SIG-M5 treated with dmso at 0.1 percent for 504 hours (cell line): ENCODE data around the gene ZNF860.
A peak's percentile ranks its signal among the peaks of the same experiment; 100 is the strongest.
"Not testable (repeated sequence)": the region's sequence is repeated elsewhere in the genome, so short reads cannot be mapped to it uniquely, and the experiment has no call there.

Experiments
- DNase-seq: peaks from one replicate; lab custom pipeline; 2025; ENCODE audit not compliant: unreplicated experiment; lab: John Stamatoyannopoulos, UW

The ZNF860 gene

DNA sequence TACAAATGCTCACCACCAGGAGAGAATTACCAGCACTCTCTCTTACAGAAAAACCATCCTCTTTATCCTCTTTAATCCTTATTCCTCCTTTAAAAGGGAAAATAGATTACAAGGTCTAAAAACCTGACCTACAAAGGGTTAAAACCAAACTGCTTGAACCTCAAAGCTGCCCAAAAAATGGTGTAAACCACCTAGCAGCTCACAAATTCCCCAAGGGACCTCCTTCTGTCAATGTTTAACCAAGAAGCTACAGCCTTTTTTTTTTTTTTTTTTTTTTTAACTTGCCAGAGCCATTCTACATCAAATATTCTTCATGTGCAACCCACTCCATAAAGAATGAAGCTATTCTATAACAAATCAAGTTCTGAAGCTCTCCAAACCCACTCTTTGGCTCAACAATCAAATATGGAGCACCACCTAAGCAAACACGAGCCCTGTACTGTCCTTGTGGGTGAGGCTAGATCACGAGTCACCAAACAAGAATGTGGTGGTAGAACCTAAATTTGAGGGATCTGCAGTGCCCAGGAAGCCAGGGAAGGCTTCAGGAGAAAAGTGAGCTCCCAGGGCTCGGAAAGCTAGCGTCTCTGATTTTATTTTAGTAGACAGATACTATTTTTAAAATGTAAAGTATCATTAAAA lies 20.6 kb upstream of the ZNF860 start:
- DNase-seq: no peak

DNA sequence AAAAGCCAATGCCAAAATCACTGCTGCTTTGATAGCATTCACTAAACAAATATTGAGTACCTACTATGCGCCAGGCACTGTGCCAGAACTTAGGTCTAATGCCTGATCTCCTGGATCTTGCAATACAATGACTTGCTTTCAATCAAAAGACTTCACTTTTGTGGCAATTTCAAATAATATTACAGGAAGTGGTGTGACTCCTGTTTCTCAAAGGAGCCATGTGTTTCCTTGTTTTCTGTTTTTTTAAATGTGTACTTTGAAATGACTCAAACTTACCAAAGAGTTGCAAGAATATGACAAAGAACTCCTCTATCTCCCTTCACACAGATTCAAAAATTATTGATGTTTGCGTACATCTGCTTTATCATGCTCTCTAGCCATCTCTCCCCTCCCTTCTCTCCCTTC lies 18.7 kb upstream of the ZNF860 start:
- no peak for DNase-seq

DNA sequence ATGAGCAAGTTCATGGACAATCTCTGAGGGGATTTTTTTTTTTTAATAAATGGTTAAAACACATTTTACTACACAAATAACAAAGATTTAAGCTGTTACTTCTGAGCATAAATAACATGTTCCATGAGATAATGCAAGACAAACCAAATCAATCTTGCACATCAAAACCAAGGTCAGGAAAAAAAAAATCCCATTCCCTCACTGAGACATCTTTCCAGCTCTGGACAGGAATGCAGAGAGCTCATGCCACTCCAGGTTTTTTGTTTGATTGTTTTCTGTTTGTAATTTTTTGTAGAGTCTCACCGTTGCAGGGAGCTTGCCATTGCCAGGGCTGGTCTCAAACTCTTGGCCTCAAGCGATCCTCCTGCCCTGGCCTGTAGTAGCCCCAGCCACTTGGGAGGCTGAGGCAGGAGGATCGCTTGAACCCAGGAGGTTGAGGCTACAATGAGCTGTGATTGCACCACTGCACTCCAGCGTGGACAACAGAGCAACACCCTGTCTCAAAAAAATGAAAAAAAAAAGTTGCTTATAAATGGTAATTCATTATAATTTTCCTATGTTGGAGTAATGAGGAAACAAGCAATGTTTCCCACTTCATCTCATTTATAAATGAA lies 14.5 kb upstream of the ZNF860 start:
- no peak for DNase-seq

DNA sequence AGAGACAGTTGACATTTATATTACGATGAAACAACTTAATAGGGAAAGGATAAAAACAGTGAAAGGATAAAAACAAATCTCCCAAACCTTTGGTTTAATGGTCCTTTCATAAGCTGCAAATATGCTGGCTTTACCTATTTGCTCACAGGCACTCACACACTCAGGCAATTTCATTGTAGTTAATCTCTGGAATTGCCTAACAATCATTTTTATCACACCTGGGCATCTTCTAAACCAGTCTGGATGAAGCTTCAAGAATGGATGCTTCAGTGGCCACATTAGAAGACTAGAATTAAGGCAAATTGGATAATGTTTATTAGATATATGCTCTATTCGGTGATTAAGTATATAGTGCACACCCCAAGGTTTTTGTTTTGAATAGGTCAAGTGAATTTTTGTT lies 14.0 kb upstream of the ZNF860 start:
- no peak for DNase-seq

DNA sequence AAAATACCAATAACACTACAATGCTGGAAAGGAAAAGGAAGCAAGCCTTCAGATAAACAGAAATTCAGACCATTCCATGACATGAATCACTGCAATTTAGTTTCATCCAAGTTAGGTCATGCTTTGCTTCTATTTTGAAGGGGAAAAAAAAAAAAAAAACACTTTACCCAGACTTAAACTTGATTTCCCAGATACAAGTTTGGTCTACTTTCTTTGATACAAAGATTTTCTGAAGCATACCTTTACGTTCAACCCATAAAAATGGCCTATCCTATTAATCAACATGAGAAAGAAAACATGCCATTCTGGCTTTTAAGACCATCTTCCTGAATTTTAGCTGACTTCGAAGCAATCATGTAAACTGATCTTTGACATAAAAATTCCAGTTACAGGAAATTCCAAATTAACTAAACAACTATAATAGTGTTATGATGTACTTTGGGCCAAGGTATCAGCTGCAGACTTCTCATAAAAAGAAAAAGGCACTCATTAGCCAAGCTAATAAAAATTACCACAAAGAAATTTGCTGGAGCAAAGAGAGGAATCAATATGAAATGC lies 13.1 kb upstream of the ZNF860 start:
- DNase-seq: no peak

DNA sequence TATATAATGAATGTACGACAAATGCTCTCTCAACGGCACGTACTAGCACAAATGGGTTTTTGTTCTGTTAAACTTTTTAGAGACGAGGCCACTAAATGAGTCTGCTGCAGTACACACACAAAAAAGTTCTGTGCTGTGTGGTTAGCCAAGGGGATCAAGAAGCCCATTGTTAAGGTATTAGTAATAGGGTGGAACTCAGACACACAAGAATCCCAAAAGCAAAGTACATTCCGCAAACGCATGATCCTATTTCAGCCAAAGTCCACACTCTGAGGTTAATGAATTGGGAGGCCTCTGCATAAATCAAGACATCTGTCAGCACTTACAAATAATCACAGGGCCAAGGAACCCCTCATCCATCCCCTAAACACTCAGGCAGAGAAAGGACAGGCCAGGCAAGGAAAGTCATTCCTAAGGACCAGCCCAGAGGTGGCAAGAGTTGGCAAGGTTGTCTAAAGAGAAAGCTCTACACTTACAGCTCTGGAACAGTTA lies 12.6 kb upstream of the ZNF860 start:
- DNase-seq: no peak

DNA sequence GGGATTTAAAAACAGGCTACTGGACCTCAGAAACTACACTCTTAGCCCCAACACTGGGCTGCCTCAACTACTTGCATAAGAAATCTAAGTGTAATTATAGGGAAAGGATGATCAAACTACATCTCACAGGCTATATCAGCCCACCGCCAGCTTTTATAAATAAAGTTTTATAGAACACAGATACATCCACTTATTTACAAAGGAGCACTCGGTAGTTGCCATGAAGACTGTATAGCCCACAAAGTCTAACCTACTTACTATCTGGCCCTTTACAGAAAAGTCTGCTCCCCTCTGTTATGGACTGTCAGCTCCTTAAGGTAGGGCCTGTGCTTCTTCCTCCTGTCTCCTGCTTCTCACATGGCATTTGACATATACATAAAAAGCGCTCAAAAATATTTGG lies 9.9 kb upstream of the ZNF860 start:
- no peak for DNase-seq

DNA sequence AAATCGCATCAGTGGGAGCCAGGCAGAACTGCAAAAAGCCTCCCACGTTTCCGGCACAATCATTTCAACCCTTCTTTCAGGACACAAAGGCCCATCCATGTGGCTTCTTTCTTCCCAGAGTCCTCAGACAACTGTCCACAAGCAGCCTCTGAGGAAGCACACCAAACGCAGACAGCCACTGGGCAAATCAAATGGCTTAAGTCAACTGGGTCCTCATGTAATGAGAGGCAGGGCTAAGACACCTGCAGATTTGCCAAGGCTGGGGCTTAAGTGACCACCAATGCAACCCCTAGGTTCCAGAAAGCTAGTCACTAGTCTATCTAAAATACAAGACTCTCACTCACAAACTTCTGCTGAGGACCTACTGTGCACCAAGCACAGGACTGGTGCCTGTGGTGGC lies 8.5 kb upstream of the ZNF860 start:
- DNase-seq: no peak

DNA sequence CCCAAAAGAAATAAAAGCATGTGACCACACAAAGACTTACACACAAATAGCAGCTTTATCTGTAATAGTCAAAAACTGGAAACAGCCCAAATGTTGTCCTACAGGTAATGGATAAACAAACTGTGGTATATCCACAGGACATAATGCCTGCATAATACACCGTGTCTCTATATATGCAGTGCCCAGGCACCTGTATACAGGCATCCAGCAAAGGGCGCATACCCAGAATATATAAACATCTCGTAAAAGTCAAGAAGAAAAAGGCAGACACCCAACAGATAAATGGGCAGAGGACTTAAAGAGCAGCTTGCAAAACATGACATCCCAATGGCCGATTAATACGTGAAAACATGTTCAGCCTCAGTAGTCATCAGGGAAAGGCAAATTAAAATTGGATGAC lies 7.7 kb upstream of the ZNF860 start:
- DNase-seq: no peak

DNA sequence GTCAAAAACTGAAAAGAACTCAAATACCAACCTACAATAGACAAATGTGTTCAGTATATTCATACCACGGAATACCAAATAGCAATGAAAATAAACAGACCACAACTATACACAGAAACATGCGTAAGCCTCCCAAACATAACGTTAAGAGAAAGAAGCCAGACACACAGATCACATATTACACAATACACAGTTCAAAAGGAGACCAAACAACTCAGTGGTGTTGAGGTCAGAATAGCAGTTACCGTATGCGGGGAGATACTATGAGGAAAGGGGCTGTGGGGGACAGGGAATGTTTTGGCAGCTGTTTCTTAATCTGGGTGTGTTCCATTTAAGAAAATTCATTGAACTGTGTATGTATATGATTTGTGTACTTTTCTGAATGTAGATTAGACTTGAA lies 7.1 kb upstream of the ZNF860 start:
- DNase-seq: no peak

DNA sequence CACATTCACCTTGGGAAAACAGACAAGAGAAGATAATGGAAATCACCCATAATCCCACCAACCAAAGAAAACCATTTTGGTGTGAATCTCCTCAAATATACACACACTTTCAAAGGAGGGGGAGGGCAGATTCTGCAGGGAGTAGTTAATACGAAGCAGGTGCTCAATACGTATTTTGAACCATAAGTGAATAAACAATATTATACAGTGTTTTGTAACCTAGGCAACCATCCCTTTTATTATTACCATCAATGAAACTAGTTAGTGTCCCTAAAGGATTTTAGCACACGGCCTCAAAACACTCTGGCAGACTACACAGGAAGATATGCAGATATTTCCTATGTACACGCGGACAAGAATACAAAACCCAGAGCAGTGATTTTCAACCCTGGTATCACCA lies 6.6 kb upstream of the ZNF860 start:
- no peak for DNase-seq

DNA sequence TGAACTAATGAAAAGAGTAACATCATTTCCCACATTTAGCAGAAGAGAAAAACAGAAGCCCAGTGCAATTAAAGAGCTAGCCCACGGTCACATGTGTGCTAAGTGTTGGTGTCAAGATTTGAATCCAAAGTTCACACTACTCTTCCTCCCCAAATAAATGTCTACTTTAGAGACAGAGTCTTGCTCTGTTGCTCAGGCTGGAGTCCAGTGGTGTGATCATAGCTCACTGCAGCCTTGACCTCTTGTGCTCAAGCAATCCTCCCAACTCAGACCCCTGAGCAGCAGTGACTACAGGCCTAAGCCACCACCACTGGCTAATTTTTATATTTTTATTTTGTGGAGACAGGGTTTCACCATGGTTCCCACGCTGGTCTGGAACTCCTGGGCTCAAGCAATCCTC lies 5.2 kb upstream of the ZNF860 start:
- no peak for DNase-seq

DNA sequence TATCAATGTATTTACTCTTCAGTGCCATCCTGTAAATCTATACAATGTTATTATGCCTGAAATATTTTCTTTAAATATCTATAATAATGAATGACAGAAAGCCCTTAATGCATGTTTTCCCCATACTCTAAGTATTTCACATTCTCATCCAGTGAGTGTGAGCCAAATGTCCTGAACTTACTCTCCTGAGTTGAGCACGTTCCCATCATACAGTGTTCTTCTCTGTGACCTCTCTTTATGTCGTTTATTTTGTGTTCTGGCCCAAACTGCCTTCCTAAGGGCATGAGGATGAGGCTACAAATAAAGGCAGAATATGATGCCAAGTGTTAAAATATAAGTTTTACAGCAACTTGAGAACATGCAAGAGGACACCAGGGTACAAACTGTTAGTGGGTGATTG lies 3.8 kb upstream of the ZNF860 start:
- DNase-seq: no peak

DNA sequence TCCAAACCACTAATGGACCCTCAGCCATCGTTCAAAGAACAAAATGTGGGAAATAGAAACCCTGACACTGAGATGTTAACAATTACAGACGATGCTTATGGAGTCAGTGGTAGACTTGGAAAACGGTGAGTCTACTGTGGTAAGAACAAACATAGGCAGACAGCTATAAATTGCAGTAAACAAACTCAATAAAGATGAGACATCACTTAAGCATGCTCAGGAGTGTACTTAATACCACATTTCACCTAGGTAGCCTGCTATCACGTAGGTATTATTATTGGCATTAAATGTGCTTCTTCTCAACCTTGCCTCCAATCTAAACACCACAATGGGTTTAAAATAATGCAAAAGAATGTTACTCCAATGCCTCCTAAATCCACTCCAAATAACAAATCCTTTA lies 3.0 kb upstream of the ZNF860 start:
- DNase-seq: no peak

DNA sequence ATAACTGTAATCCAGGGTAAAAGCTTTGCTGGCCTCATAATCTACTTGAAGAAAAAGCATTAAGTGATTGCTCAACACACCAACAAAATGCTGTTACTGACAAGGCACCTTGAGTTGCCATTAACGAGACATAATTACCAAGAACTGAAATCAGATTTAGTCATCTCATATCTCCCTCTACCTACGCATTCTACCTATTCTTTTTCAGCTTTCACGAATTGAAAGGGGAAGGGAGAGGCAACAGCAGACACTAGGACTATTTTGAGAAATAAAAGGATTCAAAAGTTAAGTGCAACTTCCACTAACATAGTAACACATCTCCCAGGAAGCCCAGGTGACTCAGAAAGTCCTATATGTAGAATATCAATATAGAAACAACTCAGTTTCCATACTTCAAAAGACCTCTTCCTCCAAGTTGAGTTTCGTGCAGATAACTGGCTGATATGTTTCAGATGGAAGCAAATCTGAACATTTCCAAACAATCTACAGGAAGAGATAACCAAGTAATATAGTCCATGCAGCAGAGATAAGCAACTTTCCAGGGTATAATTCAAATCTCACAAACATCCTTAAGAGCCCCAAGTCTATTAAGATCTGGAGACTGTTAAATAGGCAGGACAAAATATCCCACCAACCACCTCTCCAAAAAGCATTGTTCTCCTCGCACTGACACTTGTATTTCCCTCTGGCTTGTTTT lies 2.4 kb upstream of the ZNF860 start:
- DNase-seq: no peak

DNA sequence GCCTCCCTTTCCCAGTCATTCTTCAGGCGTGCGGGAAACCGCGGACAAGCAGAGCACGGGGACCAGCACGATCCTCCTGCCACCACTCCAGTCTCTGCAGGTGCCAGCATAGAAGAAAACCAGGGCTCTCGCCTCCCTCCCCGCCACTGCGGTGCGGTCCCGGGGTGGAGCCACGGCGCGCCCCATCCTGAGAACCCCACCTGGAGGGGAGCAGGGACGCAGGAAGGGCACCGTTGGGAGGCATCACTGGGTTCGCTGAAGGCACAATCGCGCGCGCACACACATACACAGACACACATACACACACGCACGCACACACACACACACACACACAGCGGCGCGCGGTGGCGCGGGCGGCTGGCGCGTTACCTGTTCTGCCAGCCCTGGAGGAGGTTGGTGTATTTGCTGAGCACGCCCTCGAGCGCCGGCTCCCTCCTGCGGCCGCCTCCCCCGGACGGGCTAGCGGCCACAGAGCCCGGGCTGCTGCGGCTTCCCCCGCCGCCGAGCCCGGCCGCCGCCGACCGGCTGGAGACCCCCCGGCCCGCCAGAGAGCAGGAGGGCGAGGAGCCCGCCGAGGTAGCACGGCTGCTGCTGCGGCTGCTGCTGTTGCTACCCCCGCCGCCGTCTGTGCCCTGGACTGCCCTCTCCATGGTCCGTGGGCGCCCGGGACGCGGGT lies 882 bp upstream of the ZNF860 start:
- DNase-seq: no peak

DNA sequence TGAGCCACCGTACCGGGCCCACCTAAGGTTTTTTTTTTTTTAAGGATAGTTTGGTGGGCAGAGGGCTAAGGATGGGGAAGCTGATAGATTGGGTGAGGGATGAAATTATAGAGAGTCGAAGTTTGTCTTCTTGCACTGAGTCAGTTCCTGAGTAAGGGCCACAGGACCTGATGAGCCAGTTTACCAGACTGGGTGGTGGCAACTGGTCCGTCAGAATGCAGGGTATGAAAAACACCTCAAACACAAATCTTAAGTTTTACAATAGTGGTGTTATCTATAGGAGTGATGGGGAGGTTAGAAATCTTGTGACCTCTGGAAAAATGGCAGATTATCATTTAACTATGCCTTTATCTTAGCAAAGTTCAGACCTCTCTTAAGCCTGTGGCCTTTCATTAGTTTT lies 2.8 kb downstream of the ZNF860 start:
- DNase-seq: no peak

DNA sequence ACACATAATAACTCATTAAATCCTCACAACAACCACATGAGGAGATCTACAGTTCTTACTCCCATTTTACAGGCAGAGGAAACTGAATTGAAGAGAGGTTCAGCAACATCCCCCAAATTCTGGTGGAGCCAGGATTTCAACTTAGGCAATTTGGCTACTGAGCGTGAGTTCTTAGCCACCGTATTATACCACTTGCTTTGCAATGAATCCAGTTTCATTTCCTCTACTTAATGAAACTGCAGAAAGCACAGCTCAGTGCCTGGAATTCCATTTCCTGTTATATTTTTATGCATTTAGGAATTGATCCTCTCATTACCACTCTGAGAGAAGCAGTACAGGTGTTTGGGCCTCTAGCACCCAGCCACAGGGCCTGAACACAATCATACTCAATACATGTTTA lies 4.3 kb downstream of the ZNF860 start:
- peak; percentile 36 for DNase-seq

DNA sequence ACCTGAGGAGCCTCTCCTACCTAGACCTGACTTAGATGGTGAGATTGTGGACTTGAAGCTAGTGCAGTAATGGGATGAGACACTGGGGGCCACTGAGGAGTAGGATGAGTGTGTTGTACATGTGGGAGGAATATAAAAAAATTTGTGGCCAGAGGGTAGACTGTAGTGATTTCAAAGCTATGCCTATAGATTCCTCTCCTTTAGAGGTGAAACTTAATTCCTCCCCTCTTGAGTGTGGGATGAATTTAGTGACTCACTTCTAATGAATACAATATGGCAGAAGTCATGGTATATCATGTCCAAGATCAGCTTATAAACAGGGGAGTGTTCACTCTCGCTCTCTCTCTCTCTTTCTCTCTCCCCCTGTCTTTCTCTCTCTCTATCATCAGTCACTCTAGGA lies 6.7 kb downstream of the ZNF860 start:
- DNase-seq: no peak

DNA sequence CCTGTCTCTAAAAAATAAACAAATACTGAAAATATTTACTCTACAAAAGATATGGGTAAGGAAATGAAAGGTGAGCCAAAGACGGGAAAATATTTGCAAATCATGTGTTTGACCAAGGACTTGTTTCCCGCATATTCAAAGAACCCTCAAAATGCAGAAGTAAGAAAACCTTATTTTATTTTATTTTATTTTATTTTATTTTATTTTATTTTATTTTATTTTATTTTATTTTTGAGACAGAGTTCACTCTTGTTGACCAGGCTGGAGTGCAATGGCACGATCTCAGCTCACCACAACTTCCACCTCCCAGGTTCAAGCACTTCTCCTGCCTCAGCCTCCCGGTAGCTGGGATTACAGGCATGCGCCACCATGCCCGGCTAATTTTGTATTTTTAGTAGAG lies 11.4 kb downstream of the ZNF860 start:
- DNase-seq: not testable (repeated sequence)

DNA sequence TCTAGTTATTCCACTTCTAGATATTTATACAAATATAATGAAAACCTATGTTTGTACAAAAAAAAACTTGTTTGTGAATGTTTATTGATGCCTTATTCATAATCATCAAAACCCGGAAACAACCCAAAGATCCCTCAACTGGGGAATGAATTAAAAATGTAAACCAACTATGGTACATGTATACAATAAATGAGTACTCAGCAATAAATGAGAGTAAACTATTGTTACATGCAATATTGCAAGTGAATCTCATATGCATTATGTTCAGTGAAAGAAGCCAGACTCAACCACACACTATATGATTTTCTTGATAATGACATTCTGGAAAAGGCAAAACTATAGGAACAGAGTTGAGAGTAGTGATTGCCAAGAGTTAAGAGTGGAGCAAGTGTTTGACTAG lies 12.3 kb downstream of the ZNF860 start:
- DNase-seq: no peak

DNA sequence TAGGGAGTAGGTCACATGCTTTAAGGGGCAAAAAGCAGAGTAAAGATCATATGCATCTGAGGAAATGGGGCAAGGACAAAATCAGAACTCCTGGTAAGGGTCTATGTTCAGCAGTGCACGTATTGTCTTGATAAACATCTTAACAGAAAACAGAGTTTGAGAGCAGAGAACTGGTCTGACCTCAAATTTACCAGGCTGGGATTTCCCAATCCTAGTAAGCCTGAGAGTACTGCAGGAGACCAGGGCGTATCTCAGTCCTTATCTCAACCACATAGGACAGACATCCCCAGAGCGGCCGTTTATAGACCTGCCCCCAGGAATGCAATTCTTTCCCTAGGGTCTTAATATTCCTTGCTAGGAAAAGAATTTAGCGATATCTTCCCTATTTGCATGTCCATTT lies 13.5 kb downstream of the ZNF860 start:
- DNase-seq: not testable (repeated sequence)
